ENCODE measurements around the gene EMP3.
"Not testable (repeated sequence)": the region's sequence is repeated elsewhere in the genome, so short reads cannot be mapped to it uniquely, and the experiment has no call there.

Gene EMP3

GRCh38 chr19:48368936-48369335, 43.6 kb downstream of the EMP3 start:
- Mint-ChIP-seq H3K9me3 (no peaks in the 10 kb centered on the region), H3K27ac (no peak overlapping the region), H3K27me3 (no peaks in the 10 kb centered on the region), H3K4me1 (ENCODE audit: low read depth) (peaks cover 11% of the 10 kb centered on the region), H3K4me3 (no peak overlapping the region), H3K36me3 (ENCODE audit: low read depth) (no peaks in the 10 kb centered on the region)
- DNase-seq = no peak

- H3K4me1 Mint-ChIP-seq (ENCODE audit: low read depth) = no peaks in the 10 kb centered on the region
- no peaks in the 10 kb centered on the region for H3K27me3 Mint-ChIP-seq
- H3K36me3 Mint-ChIP-seq (ENCODE audit: low read depth) = no peaks in the 10 kb centered on the region
- no peak overlapping the region for H3K4me3 Mint-ChIP-seq
- no peaks in the 10 kb centered on the region for H3K9me3 Mint-ChIP-seq
- H3K27ac Mint-ChIP-seq = no peak overlapping the region
- DNase-seq = no peak
Measured at GRCh38 chr19:48370955-48371354, 45.6 kb downstream of the EMP3 start.

GRCh38 chr19:48371367-48371766, 46.0 kb downstream of the EMP3 start:
- Mint-ChIP-seq H3K36me3 (ENCODE audit: low read depth) (no peaks in the 10 kb centered on the region), H3K4me1 (ENCODE audit: low read depth) (no peaks in the 10 kb centered on the region), H3K4me3 (no peak overlapping the region), H3K27me3 (no peaks in the 10 kb centered on the region), H3K27ac (no peak overlapping the region), H3K9me3 (no peaks in the 10 kb centered on the region)
- DNase-seq = no peak

- not testable (repeated sequence) for H3K9me3 Mint-ChIP-seq; H3K36me3 Mint-ChIP-seq (ENCODE audit: low read depth); H3K4me1 Mint-ChIP-seq (ENCODE audit: low read depth); DNase-seq; H3K27me3 Mint-ChIP-seq; H3K4me3 Mint-ChIP-seq; H3K27ac Mint-ChIP-seq
Measured at GRCh38 chr19:48371771-48372170, 46.4 kb downstream of the EMP3 start.

- Mint-ChIP-seq H3K27ac (no peak overlapping the region), H3K27me3 (no peaks in the 10 kb centered on the region), H3K9me3 (no peaks in the 10 kb centered on the region), H3K36me3 (ENCODE audit: low read depth) (no peaks in the 10 kb centered on the region), H3K4me3 (no peak overlapping the region), H3K4me1 (ENCODE audit: low read depth) (no peaks in the 10 kb centered on the region)
- DNase-seq = no peak
Measured at GRCh38 chr19:48372904-48373303, 47.6 kb downstream of the EMP3 start.

- Mint-ChIP-seq H3K4me3 (no peak overlapping the region), H3K4me1 (ENCODE audit: low read depth) (no peaks in the 10 kb centered on the region), H3K27me3 (no peaks in the 10 kb centered on the region), H3K27ac (no peak overlapping the region), H3K36me3 (ENCODE audit: low read depth) (no peaks in the 10 kb centered on the region), H3K9me3 (no peaks in the 10 kb centered on the region)
- no peak for DNase-seq
Measured at GRCh38 chr19:48373567-48373966, 48.2 kb downstream of the EMP3 start.

GRCh38 chr19:48378194-48378570, 52.8 kb downstream of the EMP3 start:
- no peaks in the 10 kb centered on the region for H3K9me3 Mint-ChIP-seq
- no peaks in the 10 kb centered on the region for H3K4me1 Mint-ChIP-seq (ENCODE audit: low read depth)
- no peak overlapping the region for H3K27ac Mint-ChIP-seq
- no peak overlapping the region for H3K4me3 Mint-ChIP-seq
- DNase-seq = no peak
- H3K36me3 Mint-ChIP-seq (ENCODE audit: low read depth) = peaks cover 24% of the 10 kb centered on the region
- H3K27me3 Mint-ChIP-seq = no peaks in the 10 kb centered on the region

GRCh38 chr19:48379058-48379457, 53.7 kb downstream of the EMP3 start:
- Mint-ChIP-seq H3K27ac (peak overlapping the region; percentile 29), H3K4me1 (ENCODE audit: low read depth) (no peaks in the 10 kb centered on the region), H3K4me3 (no peak overlapping the region), H3K9me3 (no peaks in the 10 kb centered on the region), H3K27me3 (no peaks in the 10 kb centered on the region), H3K36me3 (ENCODE audit: low read depth) (peaks cover 32% of the 10 kb centered on the region)
- DNase-seq = no peak

All from activated T-cell treated with anti-CD3 and anti-CD28 coated beads, Interleukin-2, amount 50 U/mL, for 24 hours (primary cell).